GM18907 (cell line): ENCODE data around the gene DOHH.

Experiments used
- ATAC-seq: cut with Tn5 transposase; IDR thresholded peaks from one replicate; pipeline ENCODE4 v1.9.1; 2021; ENCODE audit warnings: mild to moderate bottlenecking, moderate library complexity; ENCODE audit not compliant: unreplicated experiment

DOHH gene

GRCh38 chr19:3479834-3480215 lies 20.6 kb downstream of the DOHH start:
- ATAC-seq, result no peak

GRCh38 chr19:3479177-3479833 lies 21.2 kb downstream of the DOHH start:
- no peak for ATAC-seq

GRCh38 chr19:3478409-3479176 lies 21.9 kb downstream of the DOHH start:
- no peak for ATAC-seq

- ATAC-seq, result no peak
These were observed 22.5 kb downstream of the DOHH start for GRCh38 chr19:3477951-3478350.

- ATAC-seq, result no peak
These were observed 23.0 kb downstream of the DOHH start for GRCh38 chr19:3477506-3477905.

- no peak for ATAC-seq
These were observed 23.6 kb downstream of the DOHH start for GRCh38 chr19:3476830-3477229.

GRCh38 chr19:3475449-3475848 lies 25.0 kb downstream of the DOHH start:
- ATAC-seq, result no peak

- no peak for ATAC-seq
These were observed 25.9 kb downstream of the DOHH start for GRCh38 chr19:3474614-3475013.

- ATAC-seq, result no peak
These were observed 26.5 kb downstream of the DOHH start for GRCh38 chr19:3474010-3474409.

- ATAC-seq, result no peak
These were observed 28.4 kb downstream of the DOHH start for GRCh38 chr19:3471954-3472655.

GRCh38 chr19:3470500-3471128 lies 29.9 kb downstream of the DOHH start:
- ATAC-seq, result no peak

GRCh38 chr19:3469638-3470499 lies 30.6 kb downstream of the DOHH start:
- ATAC-seq, result no peak

- ATAC-seq, result no peak
These were observed 32.3 kb downstream of the DOHH start for GRCh38 chr19:3468211-3468610.

GRCh38 chr19:3467437-3468198 lies 32.9 kb downstream of the DOHH start:
- ATAC-seq, result no peak

GRCh38 chr19:3466635-3467034 lies 33.8 kb downstream of the DOHH start:
- ATAC-seq, result no peak

- no peak for ATAC-seq
These were observed 34.9 kb downstream of the DOHH start for GRCh38 chr19:3465552-3465951.

GRCh38 chr19:3464587-3465235 lies 35.8 kb downstream of the DOHH start:
- ATAC-seq, result no peak

- ATAC-seq, result no peak
These were observed 36.5 kb downstream of the DOHH start for GRCh38 chr19:3463714-3464586.
